ENCODE measurements around the gene KRT25.

- no peak for TF ChIP-seq POLR2AphosphoS5 (IDR thresholded peaks at IDR 0.05; ENCODE audit: low read depth, low read length)
- no peak for TF ChIP-seq PAX5 (IDR thresholded peaks at IDR 0.05; ENCODE audit: insufficient read depth, low read length, severe bottlenecking)
- TF ChIP-seq POLR2A (IDR thresholded peaks at IDR 0.05; ENCODE audit: low read depth, low read length) = no peak
- TF ChIP-seq TAF1 (IDR thresholded peaks at IDR 0.05; ENCODE audit: low read depth, low read length) = no peak
- TF ChIP-seq SPI1 (IDR thresholded peaks at IDR 0.05; ENCODE audit: low read depth, low read length) = no peak
Measured at GRCh38 chr17:40777459-40777858, 22.3 kb upstream of the KRT25 start.
